ENCODE measurements around the gene MCTP2. TPM values are rescaled to one million over a fixed set of nuclear protein-coding genes. Genes with fewer than 3 reads are reported as not detected.

The MCTP2 gene
- total RNA-seq (2022; extraction: Qiagen RNA extraction), result not detected in 5 replicates

DNA sequence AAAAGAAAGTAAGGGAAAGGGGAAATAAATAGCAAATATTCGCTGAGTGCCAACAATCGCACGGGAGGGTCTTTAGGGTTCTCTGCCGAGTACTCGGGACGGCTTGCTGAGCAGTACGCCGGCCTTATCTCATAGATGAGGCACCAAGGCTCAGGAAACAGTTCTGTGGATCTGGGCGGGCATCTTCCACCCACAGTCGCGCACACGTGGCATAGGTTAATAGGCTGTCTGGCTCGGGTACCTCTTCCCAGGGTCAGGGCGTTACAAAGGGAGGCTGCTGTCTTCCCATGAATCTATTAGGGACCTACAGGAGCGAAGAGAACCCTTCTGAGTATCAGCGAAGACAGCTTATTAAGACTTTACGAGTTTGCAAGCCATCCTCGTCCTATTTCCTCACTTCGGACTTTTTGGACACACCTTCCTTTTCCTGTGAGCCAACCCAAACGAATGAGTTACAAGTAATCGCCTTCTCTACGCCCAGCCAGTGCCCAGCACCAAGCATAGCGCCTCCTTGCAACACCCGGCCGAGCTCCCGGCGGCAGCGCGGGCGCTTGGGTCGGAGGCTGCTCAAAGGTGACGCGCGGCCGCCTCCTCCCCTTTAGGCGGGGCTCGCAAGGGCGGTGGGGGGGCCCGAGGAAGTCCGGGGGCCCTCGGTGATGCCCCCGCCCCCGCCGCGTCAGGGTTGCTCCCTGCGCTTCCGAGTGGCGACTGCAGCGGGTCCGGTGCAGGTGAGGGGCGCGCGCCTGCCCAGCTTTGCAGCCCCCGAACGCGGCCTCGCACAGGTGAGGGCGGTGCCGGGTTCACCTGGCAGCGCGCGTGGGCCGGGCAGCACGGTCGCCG is at the start of gene MCTP2:
Gene MCTP2 (plus strand): TSS at position 679 of the 840 bp plus-strand sequence. CDS start 66,705 bp downstream, outside the sequence.

Measured in A549 treated with CORT108297 at 1 μM for 4 hours (cell line).